Muscle layer of duodenum (tissue), 2 donors: Measurements from ENCODE around the gene LGALS9C.
"Not testable (repeated sequence)": the region's sequence is repeated elsewhere in the genome, so short reads cannot be mapped to it uniquely, and the experiment has no call there.

ENCODE experiments used
- H3K27ac ChIP-seq: one replicate; pipeline ENCODE4 v1.7.0; 2013; ENCODE audit warnings: mild to moderate bottlenecking, low read length
- H3K27me3 ChIP-seq: one replicate; pipeline ENCODE4 v1.7.0; 2013; ENCODE audit warnings: low read depth, mild to moderate bottlenecking, control low read depth, low read length
- H3K36me3 ChIP-seq, 2 donors: one replicate each; pipeline ENCODE4 v1.7.0; 2013; ENCODE audit warnings: low read length in 2 of 2, control low read depth in 1 of 2, mild to moderate bottlenecking in 1 of 2; ENCODE audit not compliant: insufficient read depth in 2 of 2, control insufficient read depth in 1 of 2
- H3K4me1 ChIP-seq, 2 donors: one replicate each; pipeline ENCODE4 v1.7.0; 2013; ENCODE audit warnings: low read length in 2 of 2, mild to moderate bottlenecking in 2 of 2, control low read depth in 1 of 2, moderate library complexity in 1 of 2; ENCODE audit not compliant: insufficient read depth in 2 of 2, control insufficient read depth in 1 of 2
- H3K4me3 ChIP-seq, 2 donors: one replicate each; pipeline ENCODE4 v1.7.0; 2013; ENCODE audit warnings: low read length in 2 of 2, low read depth in 1 of 2, mild to moderate bottlenecking in 1 of 2
- H3K9me3 ChIP-seq, 2 donors: one replicate each; pipeline ENCODE4 v1.7.0; 2013; ENCODE audit warnings: low read length in 2 of 2, control low read depth in 1 of 2, mild to moderate bottlenecking in 1 of 2; ENCODE audit not compliant: control insufficient read depth in 1 of 2
- donor health status: healthy.

Gene LGALS9C

DNA sequence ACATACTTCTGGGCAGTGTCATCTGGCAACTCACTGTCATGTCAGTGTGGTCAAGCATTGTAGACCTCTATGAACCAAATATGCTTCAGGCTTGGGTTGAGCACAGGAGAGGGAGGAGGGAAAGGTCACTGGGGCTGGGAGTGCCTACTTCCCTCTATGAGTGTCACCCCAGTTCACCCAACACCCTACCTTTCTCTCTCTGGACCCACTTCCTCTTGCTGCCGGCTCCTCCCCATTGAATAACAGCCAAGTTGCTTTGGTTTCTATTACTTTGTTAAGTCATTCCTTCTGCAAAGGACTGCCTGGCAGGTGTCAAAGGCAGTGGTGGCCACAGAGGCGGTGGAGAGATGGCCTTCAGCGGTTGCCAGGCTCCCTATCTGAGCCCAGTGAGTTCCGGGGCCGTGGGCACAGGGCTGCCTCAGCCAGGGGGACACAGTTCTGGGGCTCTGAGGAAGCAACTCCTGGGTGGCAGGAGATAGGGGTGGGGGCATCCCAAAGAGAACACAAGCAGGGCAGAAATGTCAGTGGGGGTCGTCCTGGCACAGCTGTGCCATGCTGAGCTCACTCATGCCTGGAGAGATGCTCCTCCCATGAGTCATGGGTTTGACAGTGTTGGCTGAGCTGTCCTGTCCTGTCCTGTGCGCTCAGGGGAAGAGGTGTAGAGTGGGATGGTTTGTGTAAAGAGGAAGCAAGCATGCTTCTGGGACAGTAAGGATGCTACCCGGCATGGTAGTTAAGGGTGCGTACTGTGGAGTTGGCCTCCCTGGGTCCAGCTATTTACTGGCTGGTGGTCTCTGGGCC, at the start of gene LGALS9C:
Gene LGALS9C (plus strand): TSS at position 282 of the 801 bp plus-strand sequence. CDS start 66 bp downstream, at position 348.
- not testable (repeated sequence) for H3K27ac ChIP-seq

DNA sequence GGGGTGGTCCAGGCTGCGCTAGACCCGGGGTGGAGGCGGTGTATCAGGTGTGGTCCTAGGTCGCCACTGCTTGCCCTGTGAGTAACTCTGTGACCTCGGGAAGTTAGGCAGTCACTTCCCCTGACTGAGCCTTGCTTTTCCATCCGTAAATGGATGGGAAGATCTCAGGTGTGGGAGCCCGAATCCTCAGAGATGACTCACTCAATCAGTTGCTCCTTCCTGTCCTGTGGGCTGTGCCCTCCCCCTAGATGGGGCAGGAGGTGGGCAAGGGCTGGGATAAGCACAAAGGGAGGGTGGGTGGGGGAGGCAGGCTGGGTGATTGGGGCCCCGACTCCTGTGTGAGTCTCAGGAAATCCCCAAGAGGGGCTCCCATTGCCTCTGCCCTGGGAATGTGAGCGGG, 44.4 kb upstream of the LGALS9C start:
- not testable (repeated sequence) for H3K4me3 ChIP-seq, H3K27me3 ChIP-seq, H3K36me3 ChIP-seq, H3K27ac ChIP-seq, H3K4me1 ChIP-seq, H3K9me3 ChIP-seq

More for the DNA sequence above, at the start of gene LGALS9C:
- not testable (repeated sequence) for H3K27me3 ChIP-seq, H3K4me3 ChIP-seq, H3K36me3 ChIP-seq, H3K9me3 ChIP-seq, H3K4me1 ChIP-seq

DNA sequence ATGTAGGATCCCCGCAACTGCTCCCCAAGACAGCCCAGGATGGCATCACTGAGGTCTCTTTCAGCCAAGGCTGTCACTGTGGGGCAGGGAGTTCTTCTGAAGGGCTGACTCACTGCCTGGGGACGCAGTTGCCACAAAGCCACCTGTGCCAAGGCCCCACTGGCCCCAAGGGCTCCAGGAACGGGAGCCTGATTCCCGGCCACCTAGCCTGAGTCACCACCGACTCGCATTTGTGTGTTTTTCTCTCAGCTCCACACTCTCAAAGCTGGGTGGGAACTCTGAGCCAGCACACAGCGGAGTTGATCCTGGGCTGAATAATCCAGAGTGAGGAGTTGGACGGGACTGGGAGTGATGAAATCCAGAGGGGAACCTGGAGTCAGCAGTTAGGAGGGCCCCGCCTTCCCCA, 37.1 kb upstream of the LGALS9C start:
- H3K4me1 ChIP-seq, H3K27me3 ChIP-seq, H3K9me3 ChIP-seq, H3K27ac ChIP-seq, H3K4me3 ChIP-seq, H3K36me3 ChIP-seq: not testable (repeated sequence)

DNA sequence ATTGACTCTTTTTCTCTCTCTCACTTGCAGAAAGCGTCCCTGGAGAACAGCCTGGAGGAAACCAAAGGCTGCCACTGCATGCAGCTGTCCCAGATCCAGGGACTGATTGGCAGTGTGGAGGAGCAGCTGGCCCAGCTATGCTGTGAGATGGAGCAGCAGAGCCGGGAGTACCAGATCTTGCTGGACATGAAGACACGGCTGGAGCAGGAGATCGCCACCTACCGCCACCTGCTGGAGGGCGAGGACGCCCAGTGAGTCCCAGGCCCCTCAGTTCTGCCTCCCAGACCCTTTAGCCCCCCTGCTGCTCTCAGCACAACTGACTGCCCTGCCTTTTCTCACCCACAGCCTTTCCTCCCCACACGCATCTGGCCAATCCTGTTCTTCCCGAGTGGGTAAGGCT, 34.5 kb upstream of the LGALS9C start:
- not testable (repeated sequence) for H3K4me1 ChIP-seq, H3K27ac ChIP-seq, H3K4me3 ChIP-seq, H3K27me3 ChIP-seq, H3K9me3 ChIP-seq, H3K36me3 ChIP-seq

DNA sequence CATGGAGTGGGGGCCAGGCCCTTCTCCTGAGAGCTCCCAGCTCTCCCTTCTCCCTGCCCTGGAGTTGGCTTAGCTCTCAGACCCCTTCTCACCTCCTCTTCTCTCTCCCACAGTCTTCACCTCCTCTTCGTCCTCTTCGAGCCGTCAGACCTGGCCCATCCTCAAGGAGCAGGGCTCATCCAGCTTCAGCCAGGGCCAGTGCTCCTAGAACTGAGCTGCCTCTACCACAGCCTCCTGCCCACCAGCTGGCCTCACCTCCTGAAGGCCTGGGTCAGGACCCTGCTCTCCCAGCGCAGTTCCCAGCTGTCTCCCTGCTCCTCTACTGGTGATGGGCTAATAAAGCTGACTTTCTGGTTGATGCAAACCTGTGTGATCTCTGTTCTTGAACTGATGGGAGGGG, 34.1 kb upstream of the LGALS9C start:
- H3K27me3 ChIP-seq, H3K4me3 ChIP-seq, H3K27ac ChIP-seq, H3K9me3 ChIP-seq, H3K4me1 ChIP-seq, H3K36me3 ChIP-seq: not testable (repeated sequence)

DNA sequence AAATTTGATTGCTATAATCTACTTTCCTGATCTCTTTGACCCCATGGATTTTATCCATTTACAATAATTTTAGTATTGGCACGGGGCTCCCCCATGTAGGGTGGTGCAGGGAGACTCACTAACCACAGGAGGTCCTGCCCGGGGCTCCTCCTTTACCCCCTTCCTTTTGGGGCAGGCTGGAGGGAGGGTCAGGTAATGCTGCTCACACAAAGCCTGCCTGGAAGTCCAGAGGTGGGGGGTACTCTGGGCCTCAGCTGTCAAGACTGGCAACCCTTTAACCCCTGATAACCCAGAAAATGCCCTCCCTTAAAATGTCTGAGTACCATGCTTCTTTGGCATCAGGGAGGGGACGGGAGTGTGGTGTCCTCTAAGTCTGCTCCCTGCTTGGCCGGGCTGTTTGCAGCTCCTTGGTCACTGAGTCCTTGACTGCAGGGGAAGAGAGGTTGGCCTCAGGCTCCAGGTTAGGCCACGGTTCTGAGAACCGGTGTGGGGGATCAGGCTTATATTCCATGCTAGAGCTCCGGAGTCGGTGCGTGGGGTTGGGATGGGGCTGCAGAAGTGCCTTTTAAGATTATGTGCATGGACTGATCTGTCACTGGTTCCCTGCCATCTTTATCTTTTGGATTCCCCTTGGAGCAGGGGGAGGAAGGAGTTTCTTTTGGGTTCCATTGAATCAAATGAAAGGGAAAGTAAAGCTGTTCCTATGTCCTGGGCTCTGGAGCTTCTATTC, 28.9 kb upstream of the LGALS9C start:
- H3K4me3 ChIP-seq, H3K4me1 ChIP-seq, H3K27me3 ChIP-seq, H3K9me3 ChIP-seq, H3K27ac ChIP-seq, H3K36me3 ChIP-seq: not testable (repeated sequence)

DNA sequence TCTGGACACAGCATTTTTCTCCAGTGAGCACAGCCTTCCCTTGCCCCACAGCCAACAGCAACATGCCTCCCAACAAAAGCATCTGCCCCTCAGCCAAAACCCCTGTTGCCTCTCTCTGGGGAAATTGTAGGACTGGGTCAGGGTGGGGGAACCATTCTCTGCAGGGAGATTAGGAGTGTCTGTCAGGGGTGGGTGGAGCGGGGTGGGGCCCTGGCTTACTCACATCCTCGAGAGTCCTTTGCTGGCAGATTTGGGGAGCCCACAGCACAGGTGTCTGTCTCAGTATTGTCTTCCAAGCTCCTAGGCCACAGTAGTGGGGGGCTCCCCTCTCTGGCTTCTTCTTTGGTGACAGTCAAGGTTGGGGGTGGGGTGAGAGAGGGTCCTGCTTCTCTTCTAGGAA, 28.3 kb upstream of the LGALS9C start:
- H3K27me3 ChIP-seq, H3K4me1 ChIP-seq, H3K36me3 ChIP-seq, H3K27ac ChIP-seq, H3K4me3 ChIP-seq, H3K9me3 ChIP-seq: not testable (repeated sequence)

DNA sequence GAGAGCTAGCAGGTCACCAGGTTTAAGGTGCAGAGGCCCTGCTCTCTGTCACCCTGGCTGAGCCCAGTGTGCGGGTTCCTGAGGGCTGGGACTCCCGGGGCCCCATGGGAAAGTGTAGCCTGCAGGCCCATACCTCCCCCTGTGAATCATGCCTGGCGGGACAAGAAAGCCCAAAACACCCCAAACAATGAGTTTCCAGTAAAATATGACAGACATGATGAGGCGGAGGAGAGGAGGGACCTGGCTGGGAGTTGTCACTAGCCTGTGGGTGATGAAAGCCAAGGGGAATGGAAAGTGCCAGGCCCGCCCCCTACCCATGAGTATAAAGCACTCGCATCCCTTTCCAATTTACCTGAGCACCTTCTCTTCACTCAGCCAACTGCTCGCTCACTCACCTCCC, 26.8 kb upstream of the LGALS9C start:
- not testable (repeated sequence) for H3K36me3 ChIP-seq, H3K27ac ChIP-seq, H3K9me3 ChIP-seq, H3K27me3 ChIP-seq, H3K4me1 ChIP-seq, H3K4me3 ChIP-seq

DNA sequence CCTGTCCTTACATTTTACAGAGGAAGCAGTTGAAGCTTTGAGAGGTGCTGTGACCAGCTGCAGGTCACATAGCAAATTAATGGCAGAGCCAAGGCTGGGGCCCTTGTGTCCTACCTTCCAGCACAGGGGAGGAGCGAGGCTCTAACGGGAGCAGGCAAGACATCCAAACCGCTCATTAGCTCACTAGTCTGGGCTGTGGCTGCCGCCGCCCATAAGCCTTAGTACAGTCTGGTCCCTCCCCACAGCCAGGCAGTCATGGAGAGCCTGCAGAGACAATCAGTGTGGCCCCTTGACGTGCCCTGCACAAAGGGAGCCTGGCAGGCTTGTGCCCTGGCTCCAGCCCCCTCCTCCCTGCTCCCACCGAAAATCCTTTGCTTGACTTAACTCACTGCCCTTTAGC, 25.6 kb upstream of the LGALS9C start:
- not testable (repeated sequence) for H3K4me3 ChIP-seq, H3K4me1 ChIP-seq, H3K9me3 ChIP-seq, H3K27ac ChIP-seq, H3K27me3 ChIP-seq, H3K36me3 ChIP-seq

DNA sequence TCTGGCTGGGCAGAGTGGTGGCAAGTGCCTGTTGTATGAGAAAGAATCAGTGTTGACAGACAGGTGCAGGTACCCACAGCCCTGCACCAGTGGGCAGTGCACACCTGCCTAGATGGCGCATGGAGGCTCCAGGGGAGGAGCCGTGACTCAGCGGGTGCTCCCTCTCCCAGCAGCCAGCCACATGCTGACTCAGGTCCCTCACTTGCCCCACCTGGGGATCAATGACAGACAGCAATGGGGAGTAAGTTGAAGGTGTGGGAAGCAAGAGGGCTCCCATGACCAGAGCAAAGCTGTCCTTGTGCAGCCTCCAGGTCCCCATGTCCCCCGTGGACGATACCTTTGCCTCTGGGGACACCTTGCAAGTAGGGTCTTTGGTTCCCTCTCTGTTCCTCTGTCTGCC, 24.6 kb upstream of the LGALS9C start:
- not testable (repeated sequence) for H3K27ac ChIP-seq, H3K27me3 ChIP-seq, H3K4me1 ChIP-seq, H3K36me3 ChIP-seq, H3K4me3 ChIP-seq, H3K9me3 ChIP-seq

DNA sequence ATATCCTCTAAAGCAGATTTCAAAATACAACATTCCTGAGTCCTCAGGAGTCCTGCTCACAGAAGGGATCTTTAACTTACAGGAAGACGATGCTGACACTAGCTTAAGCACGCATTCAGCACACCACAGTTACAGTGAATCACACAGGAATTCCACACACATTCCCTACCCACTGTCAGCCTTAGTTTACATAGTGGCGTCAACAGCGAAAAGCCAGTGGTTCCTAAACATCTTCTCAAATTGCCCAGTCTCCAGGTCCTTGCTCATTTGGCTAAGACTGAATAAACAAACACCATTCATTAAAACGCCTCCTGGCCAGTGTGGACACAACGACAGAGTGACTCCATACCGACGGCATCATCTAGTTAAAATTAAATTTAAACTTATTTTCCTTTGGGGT, 17.6 kb upstream of the LGALS9C start:
- H3K4me3 ChIP-seq, H3K27ac ChIP-seq: not testable (repeated sequence)

More for the DNA sequence above, 17.6 kb upstream of the LGALS9C start:
- H3K27me3 ChIP-seq, H3K9me3 ChIP-seq, H3K36me3 ChIP-seq, H3K4me1 ChIP-seq: not testable (repeated sequence)
